Measurements from ENCODE around the gene CTNNA1.

CTNNA1 gene

GRCh38 chr5:138935466-138935865 is 182.2 kb downstream of the CTNNA1 start:
- DNase-seq = no peak

- DNase-seq = no peak
Measured at GRCh38 chr5:138936225-138936967, 183.2 kb downstream of the CTNNA1 start.

- DNase-seq = no peak
Measured at GRCh38 chr5:138936968-138937345, 183.7 kb downstream of the CTNNA1 start.

GRCh38 chr5:138937392-138938387 is 184.5 kb downstream of the CTNNA1 start:
- no peak for DNase-seq

GRCh38 chr5:138938526-138938925 is 185.3 kb downstream of the CTNNA1 start:
- DNase-seq = no peak

- no peak for DNase-seq
Measured at GRCh38 chr5:138942066-138942465, 188.8 kb downstream of the CTNNA1 start.

- peak in 1 of 3 experiments; percentile 34 for DNase-seq
Measured at GRCh38 chr5:138942861-138943260, 189.6 kb downstream of the CTNNA1 start.

- no peak for DNase-seq
Measured at GRCh38 chr5:138943599-138944173, 190.5 kb downstream of the CTNNA1 start.

GRCh38 chr5:138944527-138945322 is 191.5 kb downstream of the CTNNA1 start:
- DNase-seq = no peak

- peak in 1 of 3 experiments; percentile 21 for DNase-seq
Measured at GRCh38 chr5:138945421-138946240, 192.4 kb downstream of the CTNNA1 start.

GRCh38 chr5:138946241-138946623 is 193.0 kb downstream of the CTNNA1 start:
- peak in 1 of 3 experiments; percentile 5 for DNase-seq

GRCh38 chr5:138946831-138947560 is 193.8 kb downstream of the CTNNA1 start:
- DNase-seq = no peak

- no peak for DNase-seq
Measured at GRCh38 chr5:138947780-138948179, 194.6 kb downstream of the CTNNA1 start.

GRCh38 chr5:138948471-138949222 is 195.4 kb downstream of the CTNNA1 start:
- DNase-seq = no peak

GRCh38 chr5:138949223-138949574 is 196.0 kb downstream of the CTNNA1 start:
- DNase-seq = no peak

GRCh38 chr5:138949988-138950387 is 196.8 kb downstream of the CTNNA1 start:
- DNase-seq = no peak

GRCh38 chr5:138950421-138951031 is 197.3 kb downstream of the CTNNA1 start:
- DNase-seq = peak in 1 of 3 experiments; percentile 7

- no peak for DNase-seq
Measured at GRCh38 chr5:138951091-138951985, 198.1 kb downstream of the CTNNA1 start.

All from NCI-H1417 (cell line).